WTC11 (cell line): ENCODE measurements around the gene RAB1A.

Experiments used
- CDX4 ChIP-seq: fragments of 250-450 bp; sonication (Bioruptor Pico); IDR thresholded peaks from 2 replicates; pipeline ENCODE4 v1.9.0; 2021; ENCODE audit warnings: moderate library complexity, mild to moderate bottlenecking, inconsistent platforms, borderline replicate concordance
- E2F4 ChIP-seq: sonication (generic); formaldehyde crosslinking; IDR thresholded peaks from 2 replicates; pipeline ENCODE4 v1.8.1; 2022; ENCODE audit warnings: low read depth, mild to moderate bottlenecking, moderate library complexity, missing genetic modification reagents, borderline replicate concordance
- ELF4 ChIP-seq: sonication (generic); formaldehyde crosslinking; IDR thresholded peaks from 2 replicates; pipeline ENCODE4 v1.8.1; 2022; ENCODE audit warnings: low read depth, mild to moderate bottlenecking, moderate library complexity, missing genetic modification reagents
- NFE2L1 ChIP-seq: sonication (generic); formaldehyde crosslinking; IDR thresholded peaks from 2 replicates; pipeline ENCODE4 v1.8.1; 2023; ENCODE audit warnings: missing genetic modification reagents
- NR2C2 ChIP-seq: sonication (generic); formaldehyde crosslinking; IDR thresholded peaks from 2 replicates; pipeline ENCODE4 v1.8.0; 2022; ENCODE audit warnings: mild to moderate bottlenecking, missing genetic modification reagents
- ZNF138 ChIP-seq: sonication (generic); formaldehyde crosslinking; conservative IDR thresholded peaks from 2 replicates; pipeline ENCODE4 v1.8.1; 2022; ENCODE audit warnings: mild to moderate bottlenecking, moderate library complexity, missing genetic modification reagents
- ZNF232 ChIP-seq: sonication (generic); formaldehyde crosslinking; IDR thresholded peaks from 2 replicates; pipeline ENCODE4 v1.8.0; 2022; ENCODE audit warnings: mild to moderate bottlenecking, missing genetic modification reagents
- TF ChIP-seq, protein P1 (sequence below): fragments of 200-600 bp; IDR thresholded peaks from 2 replicates; pipeline ENCODE4 v1.8.0; 2022; ENCODE audit warnings: antibody characterized with exemption
- TF ChIP-seq, protein P2 (sequence below): sonication (generic); formaldehyde crosslinking; IDR thresholded peaks from 2 replicates; pipeline ENCODE4 v1.8.0; 2022; ENCODE audit warnings: mild to moderate bottlenecking, missing genetic modification reagents

- TF ChIP-seq E2F4 (CRISPR knock-in tag) (no peak), CDX4 (CRISPR knock-in tag) (no peak), ZNF232 (no peak), NFE2L1 (CRISPR knock-in tag) (no peak), ZNF138 (no peak), NR2C2 (no peak), ELF4 (CRISPR knock-in tag) (no peak)
- TF ChIP-seq, protein P1, sequence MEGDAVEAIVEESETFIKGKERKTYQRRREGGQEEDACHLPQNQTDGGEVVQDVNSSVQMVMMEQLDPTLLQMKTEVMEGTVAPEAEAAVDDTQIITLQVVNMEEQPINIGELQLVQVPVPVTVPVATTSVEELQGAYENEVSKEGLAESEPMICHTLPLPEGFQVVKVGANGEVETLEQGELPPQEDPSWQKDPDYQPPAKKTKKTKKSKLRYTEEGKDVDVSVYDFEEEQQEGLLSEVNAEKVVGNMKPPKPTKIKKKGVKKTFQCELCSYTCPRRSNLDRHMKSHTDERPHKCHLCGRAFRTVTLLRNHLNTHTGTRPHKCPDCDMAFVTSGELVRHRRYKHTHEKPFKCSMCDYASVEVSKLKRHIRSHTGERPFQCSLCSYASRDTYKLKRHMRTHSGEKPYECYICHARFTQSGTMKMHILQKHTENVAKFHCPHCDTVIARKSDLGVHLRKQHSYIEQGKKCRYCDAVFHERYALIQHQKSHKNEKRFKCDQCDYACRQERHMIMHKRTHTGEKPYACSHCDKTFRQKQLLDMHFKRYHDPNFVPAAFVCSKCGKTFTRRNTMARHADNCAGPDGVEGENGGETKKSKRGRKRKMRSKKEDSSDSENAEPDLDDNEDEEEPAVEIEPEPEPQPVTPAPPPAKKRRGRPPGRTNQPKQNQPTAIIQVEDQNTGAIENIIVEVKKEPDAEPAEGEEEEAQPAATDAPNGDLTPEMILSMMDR = peak; percentile 35; the same call in 1 of the 2 replicates
- TF ChIP-seq, protein P2, sequence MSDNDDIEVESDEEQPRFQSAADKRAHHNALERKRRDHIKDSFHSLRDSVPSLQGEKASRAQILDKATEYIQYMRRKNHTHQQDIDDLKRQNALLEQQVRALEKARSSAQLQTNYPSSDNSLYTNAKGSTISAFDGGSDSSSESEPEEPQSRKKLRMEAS (CRISPR knock-in tag) = no peak
Observed at GRCh38 chr2:65064728-65065552, 65.0 kb downstream of the RAB1A start.
